Measurements from ENCODE around the gene MAB21L3.
A peak's percentile ranks its signal among the peaks of the same experiment; 100 is the strongest.

The MAB21L3 gene

GRCh38 chr1:116127848-116128540 lies 16.8 kb downstream of the MAB21L3 start:
- DNase-seq (ENCODE audit: extremely low read depth, low read depth): no peak
- TF ChIP-seq CTCF (IDR thresholded peaks at IDR 0.05; ENCODE audit: low read depth, low read length): no peak

DNA sequence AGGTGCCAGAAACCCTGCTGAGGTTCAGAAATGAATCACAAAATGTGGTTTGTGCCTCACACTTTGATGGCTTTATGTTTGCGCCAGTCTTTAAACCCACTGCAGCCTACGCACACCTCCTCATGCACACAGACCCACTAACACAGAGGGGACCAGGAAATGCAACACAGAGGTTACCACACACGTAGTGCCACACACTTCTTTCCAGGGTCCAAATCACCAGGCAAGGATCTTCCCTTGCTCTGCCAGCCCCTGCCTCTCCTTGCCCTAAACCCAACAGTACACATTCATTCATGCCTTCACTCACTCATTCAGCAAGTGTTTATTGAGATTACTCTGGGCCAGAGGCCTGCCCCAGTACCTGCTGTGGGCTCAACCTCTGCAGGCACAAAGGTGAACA lies 17.5 kb downstream of the MAB21L3 start:
- no peak for DNase-seq (ENCODE audit: extremely low read depth, low read depth)
- TF ChIP-seq CTCF (IDR thresholded peaks at IDR 0.05; ENCODE audit: low read depth, low read length): no peak

- no peak for DNase-seq (ENCODE audit: extremely low read depth, low read depth)
- no peak for TF ChIP-seq CTCF (IDR thresholded peaks at IDR 0.05; ENCODE audit: low read depth, low read length)
Observed at GRCh38 chr1:116129537-116129936, 18.3 kb downstream of the MAB21L3 start.

- DNase-seq (ENCODE audit: extremely low read depth, low read depth): no peak
- no peak for TF ChIP-seq CTCF (IDR thresholded peaks at IDR 0.05; ENCODE audit: low read depth, low read length)
Observed at GRCh38 chr1:116130356-116130755, 19.2 kb downstream of the MAB21L3 start.

- no peak for TF ChIP-seq CTCF (IDR thresholded peaks at IDR 0.05; ENCODE audit: low read depth, low read length)
- DNase-seq (ENCODE audit: extremely low read depth, low read depth): no peak
Observed at GRCh38 chr1:116131170-116131569, 20.0 kb downstream of the MAB21L3 start.

DNA sequence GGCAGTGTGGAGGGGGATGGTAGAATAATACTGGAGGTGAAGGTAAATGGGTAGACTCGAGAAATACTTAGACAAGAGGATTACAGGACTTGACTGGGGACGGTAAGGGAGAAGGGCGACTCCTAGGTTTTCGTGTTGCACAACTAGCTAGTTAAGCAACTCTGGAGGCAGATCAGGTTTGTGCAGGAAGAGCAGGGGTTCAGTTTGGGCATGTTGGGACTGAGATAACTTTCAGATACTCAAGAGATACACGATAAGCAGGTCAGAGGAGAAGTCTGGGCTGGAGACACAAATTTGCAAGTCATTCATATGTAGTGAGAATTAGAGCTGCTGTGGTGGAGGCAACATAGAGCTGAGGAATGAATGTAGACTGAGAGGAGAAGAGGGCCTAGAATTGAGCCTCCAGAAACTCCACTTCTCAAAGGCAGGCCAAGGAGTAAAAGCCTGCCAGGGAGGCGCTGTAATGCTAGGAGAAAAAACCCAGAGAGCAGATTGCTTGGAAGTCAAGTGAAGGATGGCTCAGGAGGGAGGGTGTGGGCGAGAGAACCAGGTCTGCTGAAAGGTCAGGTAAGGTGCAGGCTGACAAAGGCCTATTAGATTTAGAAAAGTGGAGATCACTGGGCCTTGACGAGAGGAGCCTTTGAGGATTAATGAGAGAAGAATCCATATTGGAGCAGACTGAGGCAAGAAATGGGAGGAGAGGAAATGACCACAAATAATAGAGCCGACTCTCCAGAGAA lies 20.8 kb downstream of the MAB21L3 start:
- TF ChIP-seq CTCF (IDR thresholded peaks at IDR 0.05; ENCODE audit: low read depth, low read length): no peak
- DNase-seq (ENCODE audit: extremely low read depth, low read depth): no peak

GRCh38 chr1:116133696-116134475 lies 22.7 kb downstream of the MAB21L3 start:
- TF ChIP-seq CTCF (IDR thresholded peaks at IDR 0.05; ENCODE audit: low read depth, low read length): peak; percentile 13
- no peak for DNase-seq (ENCODE audit: extremely low read depth, low read depth)
